ENCODE data around the gene HSPA1A.
"Not testable (repeated sequence)": the region's sequence is repeated elsewhere in the genome, so short reads cannot be mapped to it uniquely, and the experiment has no call there.

Gene HSPA1A

DNA sequence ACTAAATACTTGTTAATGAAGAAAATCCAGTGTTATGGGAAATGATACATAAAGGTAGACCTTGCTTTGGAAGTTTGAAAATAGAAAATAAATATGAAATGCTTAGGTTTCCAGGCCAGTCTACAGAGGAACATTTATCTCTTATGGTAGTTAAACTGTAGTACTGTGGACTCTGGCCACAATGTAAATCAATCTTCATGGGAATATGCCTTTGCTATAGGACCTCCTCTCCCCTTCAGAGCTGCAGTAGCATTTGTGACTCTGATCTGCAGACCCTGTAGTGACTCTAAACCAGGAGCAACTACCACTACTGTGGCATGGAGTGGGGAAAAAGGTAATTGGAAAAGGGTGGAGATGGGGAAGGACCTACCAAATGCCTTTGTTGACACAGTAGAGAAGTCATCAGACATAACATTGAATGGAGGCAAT lies 4.5 kb downstream of the HSPA1A start:
- Mint-ChIP-seq H3K9me3 (no peaks in the 10 kb centered on the region), H3K27me3 (no peaks in the 10 kb centered on the region), H3K4me1 (peaks cover 48% of the 10 kb centered on the region), H3K27ac (peak overlapping the region; percentile 52), H3K4me3 (peak overlapping the region; percentile 49), H3K36me3 (no peaks in the 10 kb centered on the region)

DNA sequence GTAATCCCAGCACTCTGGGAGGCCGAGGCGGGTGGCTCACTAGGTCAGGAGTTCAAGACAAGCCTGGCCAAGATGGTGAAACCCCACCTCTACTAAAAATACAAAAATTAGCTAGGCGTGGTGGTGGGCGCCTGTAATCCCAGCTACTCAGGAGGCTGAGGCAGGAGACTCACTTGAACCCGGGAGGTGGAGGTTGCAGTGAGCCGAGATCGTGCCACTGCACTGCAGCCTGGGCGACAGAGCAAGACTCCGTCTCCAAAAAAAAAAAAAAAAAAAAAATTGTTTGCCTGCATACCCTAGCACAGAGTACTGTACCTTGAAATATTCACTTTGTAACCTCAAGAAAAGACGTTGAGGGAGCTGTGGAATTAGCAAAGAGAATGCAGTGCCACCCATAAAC lies 5.1 kb downstream of the HSPA1A start:
- H3K27me3 Mint-ChIP-seq, H3K27ac Mint-ChIP-seq, H3K36me3 Mint-ChIP-seq, H3K4me3 Mint-ChIP-seq, H3K9me3 Mint-ChIP-seq: not testable (repeated sequence)
- peaks cover 52% of the 10 kb centered on the region for H3K4me1 Mint-ChIP-seq

DNA sequence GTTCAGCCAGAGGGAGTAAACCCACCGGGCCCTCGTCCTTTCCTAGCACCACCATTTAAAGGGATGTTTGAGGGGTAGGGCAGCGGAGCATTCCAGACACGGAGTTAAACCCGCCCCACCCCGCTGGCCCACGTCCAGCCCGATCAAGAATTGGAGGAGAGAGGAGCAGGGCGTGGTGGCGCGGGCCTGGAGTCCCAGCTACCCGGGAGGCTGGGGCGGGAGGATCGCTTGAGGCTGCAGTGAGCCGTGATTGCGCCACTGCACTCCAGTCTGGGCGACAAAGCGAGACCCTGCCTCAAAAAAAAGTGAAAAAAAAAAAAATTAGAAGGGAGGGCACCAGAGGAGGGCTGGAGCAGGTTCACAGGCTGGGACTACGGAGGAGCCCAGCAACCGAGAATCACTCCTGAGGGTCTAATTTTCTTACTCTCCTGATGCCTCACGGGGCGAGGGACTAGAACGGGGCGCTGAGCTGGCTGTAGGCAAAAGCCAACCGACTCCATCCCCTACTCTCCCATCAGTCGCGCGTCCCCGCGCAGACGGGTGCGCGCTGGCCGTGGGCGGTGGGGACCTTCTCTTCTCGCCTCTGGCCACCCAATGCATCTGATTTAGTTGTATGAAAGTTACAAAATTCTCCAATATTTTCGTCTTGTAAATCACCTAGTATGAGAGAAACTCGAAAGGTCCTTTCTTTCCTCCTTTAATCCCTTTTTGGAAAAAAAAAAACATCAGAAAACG lies 6.1 kb downstream of the HSPA1A start:
- Mint-ChIP-seq H3K36me3 (no peaks in the 10 kb centered on the region), H3K27ac (peak overlapping the region; percentile 97), H3K4me1 (peaks cover 56% of the 10 kb centered on the region), H3K27me3 (no peaks in the 10 kb centered on the region), H3K4me3 (peak overlapping the region; percentile 88), H3K9me3 (no peaks in the 10 kb centered on the region)

DNA sequence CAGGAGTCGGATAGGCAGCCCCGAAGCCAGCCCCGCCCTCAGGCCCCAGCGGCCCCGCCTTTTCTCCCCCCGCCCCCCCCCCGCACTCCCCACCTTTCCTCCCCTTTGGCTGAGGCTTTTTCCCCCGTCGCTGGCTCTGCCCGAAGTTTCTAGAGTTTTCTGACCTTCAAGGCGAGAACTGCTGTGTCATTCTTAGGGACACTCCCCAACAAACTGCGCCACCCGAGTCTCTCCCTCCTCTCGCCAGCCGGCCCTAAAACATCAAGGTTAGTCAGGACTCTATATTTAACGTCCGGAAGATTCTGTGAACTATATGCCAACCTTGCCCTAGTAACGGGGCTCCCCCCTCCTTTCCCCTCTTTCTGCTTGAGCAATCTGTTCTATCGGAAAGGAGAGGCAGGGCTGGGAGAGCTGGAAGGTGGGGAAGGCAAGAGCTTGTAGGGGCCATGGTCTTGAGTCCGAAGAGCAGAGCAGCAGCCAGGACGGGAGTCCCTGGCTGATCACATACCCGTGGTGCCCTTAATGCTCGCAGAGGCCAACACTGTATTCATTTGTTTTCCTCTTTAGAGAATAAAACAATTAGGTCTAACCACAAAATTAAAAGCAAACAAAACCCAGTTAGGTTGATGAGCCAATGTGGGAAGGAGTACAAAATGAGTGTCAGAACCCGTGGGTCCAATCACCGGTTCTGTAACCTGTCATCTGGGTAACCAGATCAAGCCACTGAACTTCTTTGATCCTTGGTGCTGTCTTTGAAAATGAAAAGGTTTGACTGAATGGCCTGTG lies 6.9 kb downstream of the HSPA1A start:
- no peaks in the 10 kb centered on the region for H3K27me3 Mint-ChIP-seq
- H3K4me3 Mint-ChIP-seq: peak overlapping the region; percentile 88
- H3K4me1 Mint-ChIP-seq: peaks cover 64% of the 10 kb centered on the region
- no peaks in the 10 kb centered on the region for H3K36me3 Mint-ChIP-seq
- H3K27ac Mint-ChIP-seq: peak overlapping the region; percentile 97
- no peaks in the 10 kb centered on the region for H3K9me3 Mint-ChIP-seq

DNA sequence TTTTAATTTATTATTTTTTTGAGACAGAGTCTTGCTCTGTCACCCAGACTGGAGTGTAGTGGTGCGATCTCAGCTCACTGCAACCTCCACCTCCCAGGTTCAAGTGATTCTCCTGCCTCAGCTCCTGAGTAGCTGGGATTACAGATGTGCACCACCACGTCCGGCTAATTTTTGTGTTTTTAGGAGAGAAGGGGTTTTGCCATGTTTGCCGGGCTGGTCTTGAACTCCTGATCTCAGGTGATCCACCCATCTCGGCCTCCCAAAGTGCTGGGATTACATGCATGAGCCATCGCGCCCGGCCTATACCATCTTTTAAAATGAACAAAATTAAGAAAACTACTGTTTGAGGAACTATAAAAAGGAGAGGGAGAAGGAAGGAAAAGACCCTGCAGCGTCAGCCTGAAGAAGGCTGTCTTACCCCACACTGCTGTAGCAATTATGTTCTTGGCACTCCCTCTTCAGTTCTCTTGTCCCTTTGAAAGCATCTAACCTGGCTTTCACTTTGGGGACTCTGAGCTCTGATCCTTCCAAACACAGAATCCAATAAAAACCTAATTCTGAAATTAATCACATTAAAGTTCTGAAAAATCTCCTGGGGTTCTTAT lies 8.4 kb downstream of the HSPA1A start:
- H3K9me3 Mint-ChIP-seq, H3K27me3 Mint-ChIP-seq, H3K36me3 Mint-ChIP-seq: not testable (repeated sequence)
- peak overlapping the region; percentile 33 for H3K4me3 Mint-ChIP-seq
- H3K27ac Mint-ChIP-seq: peak overlapping the region; percentile 46
- peaks cover 51% of the 10 kb centered on the region for H3K4me1 Mint-ChIP-seq

DNA sequence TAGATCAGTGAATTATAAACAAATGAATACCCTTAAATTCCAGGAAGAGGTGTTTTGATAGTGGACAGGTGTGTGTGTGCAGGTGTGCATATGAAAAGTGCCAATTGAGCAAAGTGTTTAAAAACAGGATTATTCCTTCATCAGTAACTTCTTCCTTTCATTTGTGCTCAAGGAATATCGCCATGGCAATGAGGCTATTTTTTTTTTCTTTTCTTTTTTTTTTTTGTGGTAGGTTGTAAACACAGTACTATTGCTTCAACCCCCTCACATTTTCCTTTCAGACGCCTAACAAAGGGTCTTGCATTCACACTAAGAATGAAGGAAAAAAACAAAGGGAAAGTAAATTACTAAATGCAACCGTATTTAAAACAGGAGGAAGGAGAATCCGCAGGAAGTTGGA lies 10.2 kb downstream of the HSPA1A start:
- H3K27ac Mint-ChIP-seq: peak overlapping the region; percentile 51
- no peaks in the 10 kb centered on the region for H3K9me3 Mint-ChIP-seq
- no peak overlapping the region for H3K4me3 Mint-ChIP-seq
- peaks cover under 1% of the 10 kb centered on the region for H3K36me3 Mint-ChIP-seq
- H3K4me1 Mint-ChIP-seq: peaks cover 46% of the 10 kb centered on the region
- H3K27me3 Mint-ChIP-seq: no peaks in the 10 kb centered on the region

DNA sequence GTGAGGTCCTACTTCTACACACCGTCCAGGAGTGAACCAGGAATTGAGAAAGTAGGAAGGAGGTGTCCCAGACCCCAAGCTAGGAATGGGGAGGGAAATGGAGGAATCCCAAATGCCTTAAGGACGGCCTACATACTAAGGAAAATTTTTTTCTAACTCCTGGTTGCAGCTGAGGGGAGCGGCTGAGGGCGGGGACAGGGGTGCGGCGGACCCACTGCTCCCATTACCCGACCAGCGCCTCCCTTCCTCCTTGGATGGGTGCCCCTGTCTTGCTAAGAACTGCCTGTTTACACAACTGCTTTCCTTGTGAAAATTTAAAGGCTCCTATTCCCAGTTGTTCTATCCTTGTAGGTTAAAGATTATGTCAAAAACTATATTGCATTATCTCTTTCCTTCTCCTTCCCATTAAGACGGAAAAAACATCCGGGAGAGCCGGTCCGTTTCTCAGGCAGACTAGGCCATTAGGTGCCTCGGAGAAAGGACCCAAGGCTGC lies 11.5 kb downstream of the HSPA1A start:
- no peaks in the 10 kb centered on the region for H3K27me3 Mint-ChIP-seq
- peaks cover 2% of the 10 kb centered on the region for H3K36me3 Mint-ChIP-seq
- peak overlapping the region; percentile 97 for H3K27ac Mint-ChIP-seq
- H3K4me3 Mint-ChIP-seq: peak overlapping the region; percentile 93
- H3K9me3 Mint-ChIP-seq: no peaks in the 10 kb centered on the region
- H3K4me1 Mint-ChIP-seq: peaks cover 44% of the 10 kb centered on the region

DNA sequence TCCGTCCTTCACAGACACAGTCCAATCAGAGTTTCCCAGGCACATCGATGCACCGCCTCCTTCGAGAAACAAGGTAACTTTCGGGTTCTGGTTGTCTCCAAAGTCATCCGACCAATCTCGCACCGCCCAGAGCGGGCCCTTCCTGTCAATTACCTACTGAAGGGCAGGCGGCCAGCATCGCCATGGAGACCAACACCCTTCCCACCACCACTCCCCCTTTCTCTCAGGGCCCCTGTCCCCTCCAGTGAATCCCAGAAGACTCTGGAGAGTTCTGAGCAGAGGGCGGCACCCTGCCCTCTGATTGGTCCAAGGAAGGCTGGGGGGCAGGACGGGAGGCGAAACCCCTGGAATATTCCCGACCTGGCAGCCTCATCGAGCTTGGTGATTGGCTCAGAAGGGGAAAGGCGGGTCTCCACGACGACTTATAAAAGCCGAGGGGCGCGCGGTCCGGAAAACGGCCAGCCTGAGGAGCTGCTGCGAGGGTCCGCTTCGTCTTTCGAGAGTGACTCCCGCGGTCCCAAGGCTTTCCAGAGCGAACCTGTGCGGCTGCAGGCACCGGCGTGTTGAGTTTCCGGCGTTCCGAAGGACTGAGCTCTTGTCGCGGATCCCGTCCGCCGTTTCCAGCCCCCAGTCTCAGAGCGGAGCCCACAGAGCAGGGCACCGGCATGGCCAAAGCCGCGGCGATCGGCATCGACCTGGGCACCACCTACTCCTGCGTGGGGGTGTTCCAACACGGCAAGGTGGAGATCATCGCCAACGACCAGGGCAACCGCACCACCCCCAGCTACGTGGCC lies 12.1 kb downstream of the HSPA1A start, which contains the start of gene HSPA1B:
HSPA1B (plus strand) TSS at position 453 of the 794 bp plus-strand sequence; CDS start at position 666, 213 bp downstream.
- H3K4me3 Mint-ChIP-seq: peak within 1 kb of the TSS; percentile 93
- H3K27me3 Mint-ChIP-seq: no peaks in the 10 kb centered on the region
- peaks cover 38% of the 10 kb centered on the region for H3K4me1 Mint-ChIP-seq
- no peaks in the 10 kb centered on the region for H3K9me3 Mint-ChIP-seq
- H3K27ac Mint-ChIP-seq: peak within 1 kb of the TSS; percentile 97
- H3K36me3 Mint-ChIP-seq: peaks cover 2% of the 10 kb centered on the region

DNA sequence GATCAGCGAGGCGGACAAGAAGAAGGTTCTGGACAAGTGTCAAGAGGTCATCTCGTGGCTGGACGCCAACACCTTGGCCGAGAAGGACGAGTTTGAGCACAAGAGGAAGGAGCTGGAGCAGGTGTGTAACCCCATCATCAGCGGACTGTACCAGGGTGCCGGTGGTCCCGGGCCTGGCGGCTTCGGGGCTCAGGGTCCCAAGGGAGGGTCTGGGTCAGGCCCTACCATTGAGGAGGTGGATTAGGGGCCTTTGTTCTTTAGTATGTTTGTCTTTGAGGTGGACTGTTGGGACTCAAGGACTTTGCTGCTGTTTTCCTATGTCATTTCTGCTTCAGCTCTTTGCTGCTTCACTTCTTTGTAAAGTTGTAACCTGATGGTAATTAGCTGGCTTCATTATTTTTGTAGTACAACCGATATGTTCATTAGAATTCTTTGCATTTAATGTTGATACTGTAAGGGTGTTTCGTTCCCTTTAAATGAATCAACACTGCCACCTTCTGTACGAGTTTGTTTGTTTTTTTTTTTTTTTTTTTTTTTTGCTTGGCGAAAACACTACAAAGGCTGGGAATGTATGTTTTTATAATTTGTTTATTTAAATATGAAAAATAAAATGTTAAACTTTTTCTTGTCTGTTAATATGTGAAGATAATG lies 14.4 kb downstream of the HSPA1A start:
- no peaks in the 10 kb centered on the region for H3K9me3 Mint-ChIP-seq
- peaks cover 26% of the 10 kb centered on the region for H3K4me1 Mint-ChIP-seq
- H3K4me3 Mint-ChIP-seq: peak overlapping the region; percentile 96
- no peaks in the 10 kb centered on the region for H3K27me3 Mint-ChIP-seq
- peak overlapping the region; percentile 42 for H3K27ac Mint-ChIP-seq
- H3K36me3 Mint-ChIP-seq: peaks cover 3% of the 10 kb centered on the region

DNA sequence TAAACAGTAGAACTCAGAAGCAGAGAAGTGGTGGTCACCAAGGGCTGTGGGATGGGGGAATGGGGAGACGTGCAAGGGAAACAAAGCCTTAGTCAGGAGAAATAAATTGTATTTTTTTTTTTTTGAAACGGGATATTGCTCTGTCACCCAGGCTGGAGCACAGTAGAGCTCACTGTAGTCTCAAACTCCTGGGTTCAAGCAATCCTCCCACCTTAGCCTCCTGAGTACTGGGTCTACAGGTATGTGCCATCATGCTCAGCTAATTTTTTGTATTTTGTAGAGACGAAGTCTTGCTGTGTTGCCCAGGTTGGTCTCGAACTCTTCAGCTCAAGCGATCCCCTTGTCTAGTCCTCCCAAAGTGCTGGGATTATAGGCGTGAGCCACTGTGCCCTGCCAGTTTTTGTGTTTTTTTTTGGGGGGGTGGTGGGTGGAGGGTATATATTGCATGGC lies 15.6 kb downstream of the HSPA1A start:
- Mint-ChIP-seq H3K4me1 (peaks cover 19% of the 10 kb centered on the region), H3K9me3 (no peaks in the 10 kb centered on the region), H3K36me3 (peaks cover 10% of the 10 kb centered on the region), H3K27me3 (no peaks in the 10 kb centered on the region), H3K27ac (peak overlapping the region; percentile 91), H3K4me3 (peak overlapping the region; percentile 96)

DNA sequence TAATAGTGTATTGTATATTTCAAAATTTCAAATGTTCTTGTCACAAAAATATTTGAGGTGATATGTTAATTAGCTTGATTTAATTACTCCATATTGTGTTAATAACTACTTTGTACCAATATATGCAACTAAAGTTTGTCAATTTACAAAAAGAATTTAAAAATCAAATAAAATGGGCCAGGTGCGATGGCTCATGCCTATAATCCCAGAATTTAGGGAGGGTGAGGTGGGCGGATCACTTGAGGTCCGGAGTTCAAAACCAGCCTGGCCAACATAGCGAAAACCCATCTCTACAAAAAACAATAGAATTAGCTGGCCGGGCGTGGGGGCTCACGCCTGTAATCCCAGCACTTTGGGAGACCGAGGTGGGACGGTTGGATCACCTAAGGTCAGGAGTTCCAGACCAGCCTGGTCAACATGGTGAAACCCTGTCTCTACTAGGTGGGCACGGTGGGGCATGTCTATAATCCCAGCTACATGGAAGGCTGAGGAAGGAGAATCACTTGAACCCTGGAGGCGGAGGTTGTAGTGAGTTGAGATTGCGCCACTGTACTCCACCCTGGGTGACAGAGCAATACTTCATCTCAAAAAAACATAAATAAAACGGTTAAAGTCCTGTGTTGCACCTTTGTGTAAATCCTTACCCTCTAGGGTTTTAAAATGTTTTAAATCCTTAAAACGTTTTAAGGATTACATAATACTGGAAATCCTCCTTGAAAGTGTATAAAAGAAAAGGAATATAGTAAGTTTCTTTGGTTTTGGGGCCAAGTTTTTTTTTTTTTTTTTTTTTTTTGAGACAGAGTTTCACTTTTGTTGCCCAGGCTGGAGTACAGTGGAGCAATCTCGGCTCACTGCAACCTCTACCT lies 16.2 kb downstream of the HSPA1A start:
- H3K27ac Mint-ChIP-seq: no peak overlapping the region
- H3K9me3 Mint-ChIP-seq: no peaks in the 10 kb centered on the region
- H3K36me3 Mint-ChIP-seq: peaks cover 17% of the 10 kb centered on the region
- H3K4me3 Mint-ChIP-seq: peak overlapping the region; percentile 96
- H3K27me3 Mint-ChIP-seq: no peaks in the 10 kb centered on the region
- H3K4me1 Mint-ChIP-seq: peaks cover 19% of the 10 kb centered on the region

DNA sequence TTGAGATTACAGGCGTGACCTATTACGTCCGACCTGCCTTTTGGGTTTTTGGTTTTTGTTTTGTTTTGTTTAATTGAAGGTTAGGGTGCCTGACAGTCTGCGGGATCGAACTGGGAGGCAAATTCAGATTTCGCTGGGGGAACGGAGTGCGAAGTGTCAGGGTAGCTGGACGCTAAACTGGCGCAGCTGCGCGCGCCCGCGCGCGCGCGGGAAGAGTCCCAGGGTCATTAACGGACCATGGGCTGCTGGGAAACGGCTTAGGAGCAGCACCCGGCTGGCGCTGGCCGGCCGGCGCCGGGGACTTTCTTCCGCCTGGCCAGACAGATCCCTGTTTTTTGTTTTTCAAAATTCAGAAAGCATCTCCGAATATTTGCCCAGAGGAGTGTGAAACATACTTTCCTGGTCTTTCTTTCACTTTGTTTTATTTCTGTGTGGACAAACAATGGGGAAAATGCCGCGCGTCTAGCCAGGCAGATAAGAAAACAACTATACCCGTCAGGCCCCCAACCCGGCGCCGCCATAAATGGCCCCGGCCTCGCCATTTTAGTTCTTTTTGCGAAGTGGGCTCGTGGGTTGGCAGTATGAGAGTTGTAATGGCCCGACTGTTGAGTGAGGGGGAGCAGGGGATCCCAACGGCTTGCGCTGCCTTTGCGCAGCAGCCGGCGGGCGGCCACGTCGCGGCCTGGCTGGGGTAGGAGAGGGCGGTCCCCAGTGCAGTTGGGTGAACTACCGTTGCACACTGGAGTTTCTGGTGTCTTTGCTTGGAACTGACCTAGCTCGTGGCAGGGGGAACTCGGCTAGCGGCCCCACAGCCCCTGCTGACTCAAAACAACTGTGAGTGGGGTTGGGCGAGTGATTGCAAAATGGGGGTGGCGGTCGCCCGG lies 19.3 kb downstream of the HSPA1A start:
- Mint-ChIP-seq H3K36me3 (peaks cover 33% of the 10 kb centered on the region), H3K4me3 (peak overlapping the region; percentile 100), H3K9me3 (no peaks in the 10 kb centered on the region), H3K27ac (peak overlapping the region; percentile 100), H3K4me1 (peaks cover 33% of the 10 kb centered on the region), H3K27me3 (no peaks in the 10 kb centered on the region)

DNA sequence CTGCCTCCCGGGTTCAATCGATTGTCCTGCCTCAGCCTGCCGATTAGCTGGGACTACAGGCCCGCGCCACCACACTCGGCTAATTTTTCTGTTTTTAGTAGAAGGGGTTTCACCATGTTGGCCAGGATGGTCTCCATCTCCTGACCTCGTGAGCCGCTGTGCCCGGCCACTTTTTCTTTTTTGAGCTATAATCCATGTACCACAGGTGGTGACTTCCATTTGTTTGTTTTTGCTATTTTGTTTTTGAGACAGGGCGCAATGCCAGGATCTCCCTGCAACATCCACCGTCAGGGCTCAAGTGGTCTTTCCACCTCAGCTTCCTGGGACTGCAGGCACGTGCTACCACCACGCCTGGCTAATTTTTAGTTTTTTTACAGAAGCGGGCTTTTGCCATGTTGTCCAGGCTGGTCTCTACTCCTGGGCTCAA lies 20.7 kb downstream of the HSPA1A start:
- peaks cover 27% of the 10 kb centered on the region for H3K4me1 Mint-ChIP-seq
- peak overlapping the region; percentile 100 for H3K27ac Mint-ChIP-seq
- H3K4me3 Mint-ChIP-seq: peak overlapping the region; percentile 100
- H3K9me3 Mint-ChIP-seq: no peaks in the 10 kb centered on the region
- H3K27me3 Mint-ChIP-seq: no peaks in the 10 kb centered on the region
- H3K36me3 Mint-ChIP-seq: peaks cover 31% of the 10 kb centered on the region
